ENCODE data around the gene IFI27L1.

DNA sequence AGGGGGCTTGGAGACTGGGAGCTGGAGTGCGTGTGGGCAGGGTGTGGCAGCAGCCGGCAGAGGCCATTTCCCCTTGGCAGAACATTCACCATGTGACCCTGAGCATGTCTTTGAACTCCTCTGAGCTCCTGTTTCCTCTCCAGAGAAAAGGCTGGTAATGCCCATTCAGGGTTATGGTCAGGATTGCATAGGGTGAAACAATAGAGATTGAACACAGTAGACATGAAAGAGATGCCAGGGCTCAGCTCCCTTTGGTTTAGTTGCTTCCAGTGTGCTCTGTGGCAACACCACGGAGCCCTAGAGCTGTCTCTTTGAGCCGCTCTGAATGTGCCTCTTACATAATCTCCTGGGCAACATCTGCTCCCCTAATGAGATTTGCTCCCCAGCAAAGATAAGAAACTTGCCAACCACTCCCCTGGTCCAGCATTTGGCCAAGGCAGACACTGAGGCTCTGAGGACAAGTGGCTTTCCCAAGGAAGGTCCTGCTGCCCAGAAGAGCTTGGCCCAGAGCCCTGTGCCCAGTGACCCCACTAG is 34.0 kb downstream of the IFI27L1 start:
- TF ChIP-seq, protein P1, sequence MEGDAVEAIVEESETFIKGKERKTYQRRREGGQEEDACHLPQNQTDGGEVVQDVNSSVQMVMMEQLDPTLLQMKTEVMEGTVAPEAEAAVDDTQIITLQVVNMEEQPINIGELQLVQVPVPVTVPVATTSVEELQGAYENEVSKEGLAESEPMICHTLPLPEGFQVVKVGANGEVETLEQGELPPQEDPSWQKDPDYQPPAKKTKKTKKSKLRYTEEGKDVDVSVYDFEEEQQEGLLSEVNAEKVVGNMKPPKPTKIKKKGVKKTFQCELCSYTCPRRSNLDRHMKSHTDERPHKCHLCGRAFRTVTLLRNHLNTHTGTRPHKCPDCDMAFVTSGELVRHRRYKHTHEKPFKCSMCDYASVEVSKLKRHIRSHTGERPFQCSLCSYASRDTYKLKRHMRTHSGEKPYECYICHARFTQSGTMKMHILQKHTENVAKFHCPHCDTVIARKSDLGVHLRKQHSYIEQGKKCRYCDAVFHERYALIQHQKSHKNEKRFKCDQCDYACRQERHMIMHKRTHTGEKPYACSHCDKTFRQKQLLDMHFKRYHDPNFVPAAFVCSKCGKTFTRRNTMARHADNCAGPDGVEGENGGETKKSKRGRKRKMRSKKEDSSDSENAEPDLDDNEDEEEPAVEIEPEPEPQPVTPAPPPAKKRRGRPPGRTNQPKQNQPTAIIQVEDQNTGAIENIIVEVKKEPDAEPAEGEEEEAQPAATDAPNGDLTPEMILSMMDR (conservative IDR thresholded peaks at IDR 0.05 in 1 of 2, IDR thresholded peaks at IDR 0.05 in 1 of 2; ENCODE audit: low read depth in 1 of 2, low read length in 2 of 2), result no peak
- TF ChIP-seq EZH2 (IDR thresholded peaks at IDR 0.05; ENCODE audit: low read length, missing control alignments), result no peak

Data from fibroblast of lung (primary cell).